H9 (cell line): Measurements from ENCODE around the gene AKIP1. TPM values are rescaled to one million over a fixed set of nuclear protein-coding genes. Genes with fewer than 3 reads are reported as not detected.

Experiments used
- DNase-seq: peaks from one replicate; pipeline ENCODE4 v3.0.0-alpha.2; 2017
- H2AFZ ChIP-seq: one replicate; pipeline ENCODE4 v1.6.1; 2013; ENCODE audit warnings: mild to moderate bottlenecking, low read length, control low read depth, moderate library complexity
- H2AK5ac ChIP-seq: 2 replicates; pipeline ENCODE4 v1.6.1; 2013; ENCODE audit warnings: low read length, control low read depth, mixed read lengths; ENCODE audit not compliant: insufficient read length
- H2BK120ac ChIP-seq: one replicate; pipeline ENCODE4 v1.6.1; 2013; ENCODE audit warnings: low read depth, mild to moderate bottlenecking, low read length, control low read depth, inconsistent platforms; ENCODE audit not compliant: poor library complexity, severe bottlenecking
- H2BK12ac ChIP-seq: 2 replicates; pipeline ENCODE4 v1.6.1; 2013; ENCODE audit warnings: low read length, control low read depth, mixed read lengths, low read depth; ENCODE audit not compliant: insufficient read length
- H2BK15ac ChIP-seq: 2 replicates; pipeline ENCODE4 v1.6.1; 2013; ENCODE audit warnings: low read depth, low read length, control low read depth
- H2BK20ac ChIP-seq: one replicate; pipeline ENCODE4 v1.6.1; 2013; ENCODE audit warnings: low read depth, mild to moderate bottlenecking, low read length, control low read depth, inconsistent platforms; ENCODE audit not compliant: poor library complexity, severe bottlenecking
- H2BK5ac ChIP-seq: 2 replicates; pipeline ENCODE4 v1.6.1; 2013; ENCODE audit warnings: low read length, control low read depth, mixed read lengths; ENCODE audit not compliant: insufficient read length
- H3K14ac ChIP-seq: 2 replicates; pipeline ENCODE4 v1.6.1; 2013; ENCODE audit warnings: low read length, control low read depth; ENCODE audit not compliant: insufficient read depth
- H3K18ac ChIP-seq: 2 replicates; pipeline ENCODE4 v1.6.1; 2013; ENCODE audit warnings: low read depth, mild to moderate bottlenecking, mixed read lengths, low read length, control low read depth; ENCODE audit not compliant: insufficient read length
- H3K23ac ChIP-seq: 2 replicates; pipeline ENCODE4 v1.6.1; 2013; ENCODE audit warnings: low read length, control low read depth, mixed read lengths, low read depth; ENCODE audit not compliant: insufficient read length
- H3K23me2 ChIP-seq: 2 replicates; pipeline ENCODE4 v1.6.1; 2013; ENCODE audit warnings: low read depth, mild to moderate bottlenecking, mixed read lengths, low read length, control low read depth; ENCODE audit not compliant: insufficient read length, poor library complexity, severe bottlenecking
- H3K27ac ChIP-seq: 2 replicates; pipeline ENCODE4 v1.5.1; 2013; ENCODE audit warnings: low read length, control low read depth, mixed read lengths, low read depth; ENCODE audit not compliant: insufficient read length
- H3K27me3 ChIP-seq: 2 replicates; pipeline ENCODE4 v1.6.1; 2013; ENCODE audit warnings: low read length, control low read depth, inconsistent platforms; ENCODE audit not compliant: insufficient read depth
- H3K4ac ChIP-seq: 2 replicates; pipeline ENCODE4 v1.6.1; 2013; ENCODE audit warnings: low read depth, mild to moderate bottlenecking, control low read depth, inconsistent platforms, low read length, moderate library complexity
- H3K4me1 ChIP-seq: 2 replicates; pipeline ENCODE4 v1.6.1; 2013; ENCODE audit warnings: low read length, control low read depth, inconsistent platforms; ENCODE audit not compliant: insufficient read depth
- H3K4me2 ChIP-seq: 2 replicates; pipeline ENCODE4 v1.6.1; 2013; ENCODE audit warnings: low read length, control low read depth, mixed read lengths; ENCODE audit not compliant: insufficient read length, insufficient read depth
- H3K56ac ChIP-seq: 2 replicates; pipeline ENCODE4 v1.6.1; 2013; ENCODE audit warnings: low read depth, mild to moderate bottlenecking, mixed read lengths, low read length, control low read depth; ENCODE audit not compliant: insufficient read length
- H3K79me1 ChIP-seq: 2 replicates; pipeline ENCODE4 v1.6.1; 2013; ENCODE audit warnings: low read depth, mild to moderate bottlenecking, moderate library complexity, low read length, control low read depth, inconsistent platforms; ENCODE audit not compliant: insufficient read depth, poor library complexity, severe bottlenecking
- H3K79me2 ChIP-seq: 2 replicates; pipeline ENCODE4 v1.6.1; 2013; ENCODE audit warnings: low read length, control low read depth, inconsistent platforms; ENCODE audit not compliant: insufficient read depth
- H3K9ac ChIP-seq: 2 replicates; pipeline ENCODE4 v1.6.1; 2013; ENCODE audit warnings: low read length, control low read depth, mixed read lengths; ENCODE audit not compliant: insufficient read length; ENCODE audit errors: extremely low read depth
- H3K9me3 ChIP-seq: one replicate; pipeline ENCODE4 v1.6.1; 2013; ENCODE audit warnings: low read depth, low read length, inconsistent platforms; ENCODE audit not compliant: control insufficient read depth
- H3T11ph ChIP-seq: one replicate; pipeline ENCODE4 v1.6.1; 2013; ENCODE audit warnings: mild to moderate bottlenecking, low read length, control low read depth, inconsistent platforms
- H4K20me1 ChIP-seq: one replicate; pipeline ENCODE4 v1.6.1; 2013; ENCODE audit not compliant: control insufficient read depth, insufficient read length, insufficient read depth
- H4K5ac ChIP-seq: 2 replicates; pipeline ENCODE4 v1.6.1; 2013; ENCODE audit warnings: low read depth, mild to moderate bottlenecking, mixed read lengths, low read length, control low read depth; ENCODE audit not compliant: insufficient read length
- H4K8ac ChIP-seq: replicated peaks from 2 replicates; pipeline ENCODE4 v1.6.1; 2013; ENCODE audit warnings: low read length, control low read depth, mixed read lengths, low read depth; ENCODE audit not compliant: insufficient read length
- H4K91ac ChIP-seq: 2 replicates; pipeline ENCODE4 v1.6.1; 2013; ENCODE audit warnings: low read depth, mild to moderate bottlenecking, moderate library complexity, mixed read lengths, low read length, control low read depth; ENCODE audit not compliant: insufficient read length
- H3K27ac Mint-ChIP-seq, 3 experiments: 2 replicates in 2 of 3; 3 replicates in 1 of 3; pipeline ENCODE4 v1.8.0; 2020 to 2021; ENCODE audit warnings: mixed read lengths in 3 of 3, mild to moderate bottlenecking in 1 of 3, moderate library complexity in 1 of 3
- H3K27me3 Mint-ChIP-seq: 2 replicates; pipeline ENCODE4 v1.8.0; 2021; ENCODE audit warnings: low read depth, mild to moderate bottlenecking, moderate library complexity, mixed read lengths
- H3K36me3 Mint-ChIP-seq, 3 experiments: 2 replicates in 2 of 3; 3 replicates in 1 of 3; pipeline ENCODE4 v1.8.0; 2020 to 2021; ENCODE audit warnings: low read depth in 3 of 3, mixed read lengths in 3 of 3; ENCODE audit not compliant: insufficient read depth in 1 of 3
- H3K4me1 Mint-ChIP-seq, 2 experiments: 2 replicates each; pipeline ENCODE4 v1.8.0; 2020; ENCODE audit warnings: mixed read lengths in 2 of 2
- H3K4me3 Mint-ChIP-seq, 2 experiments: 2 replicates in 1 of 2; 3 replicates in 1 of 2; pipeline ENCODE4 v1.8.0; 2020 to 2021; ENCODE audit warnings: mild to moderate bottlenecking in 2 of 2, mixed read lengths in 2 of 2, moderate library complexity in 1 of 2
- H3K9me3 Mint-ChIP-seq, 2 experiments: 2 replicates in 1 of 2; 3 replicates in 1 of 2; pipeline ENCODE4 v1.8.0; 2020; ENCODE audit warnings: mild to moderate bottlenecking in 2 of 2, mixed read lengths in 2 of 2, moderate library complexity in 1 of 2
- WGBS: extraction: QIAGEN DNeasy Blood & Tissue Kit; methylation state at CpG from one replicate; pipeline ENCODE4 v1.1.7; 2013; ENCODE audit warnings: missing lambda C conversion rate, low lambda C conversion rate, mixed read lengths; ENCODE audit not compliant: insufficient read length; ENCODE audit errors: extremely low coverage; 5-methylcytosine and 5-hydroxymethylcytosine counted together
- total RNA-seq: library from RNA; stranded (reverse); gene quantifications from 2 replicates; pipeline ENCODE4 v1.2.1, GENCODE V29; 2021
- TF ChIP-seq, protein P1 (sequence below): fragments of 200-600 bp; sonication (generic); conservative IDR thresholded peaks from 3 replicates; pipeline ENCODE4 v1.8.0; 2021; ENCODE audit warnings: antibody characterized with exemption, mild to moderate bottlenecking

AKIP1 gene
- total RNA-seq, 1 experiment from 2014 or later, result 21.0 TPM

DNA sequence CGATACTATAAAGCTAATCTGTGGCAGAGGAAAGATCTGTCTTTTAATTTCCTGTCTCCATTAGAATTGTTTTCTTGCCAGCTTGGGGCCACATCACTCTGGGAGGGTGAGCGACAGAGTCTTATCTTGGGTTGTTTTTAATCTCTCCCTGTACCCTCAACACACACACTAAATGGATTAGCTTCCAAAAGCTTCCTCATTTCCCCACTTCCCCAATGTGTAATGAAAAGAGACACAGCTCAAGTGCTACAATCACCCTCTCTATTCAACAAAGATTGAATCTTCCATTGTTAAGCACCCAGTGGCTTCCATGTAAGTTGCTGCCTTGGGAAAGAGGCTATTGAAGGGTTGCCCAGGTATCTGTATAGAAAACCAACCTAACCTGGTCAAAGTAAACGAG lies 37.9 kb downstream of the AKIP1 start:
- H2BK12ac ChIP-seq, result no peak overlapping the region
- no peak overlapping the region for H4K5ac ChIP-seq
- H3K23me2 ChIP-seq, result no peaks in the 10 kb centered on the region
- H3K56ac ChIP-seq, result no peak overlapping the region
- H2AFZ ChIP-seq, result no peak overlapping the region
- H3K4me1 ChIP-seq, result no peaks in the 10 kb centered on the region
- H3K27me3 ChIP-seq, result no peaks in the 10 kb centered on the region
- H2BK120ac ChIP-seq, result no peak overlapping the region
- Mint-ChIP-seq H3K4me3 (no peak overlapping the region), H3K27ac (peak overlapping the region in 1 of 3 experiments; percentile 24; a peak in 2 of 7 replicates), H3K27me3 (no peaks in the 10 kb centered on the region), H3K9me3 (no peaks in the 10 kb centered on the region; a peak in 2 of 5 replicates), H3K4me1 (peaks cover 6 to 7% of the 10 kb centered on the region in 2 experiments; a peak in 3 of 4 replicates), H3K36me3 (peaks cover 1 to 35% (median 2%) of the 10 kb centered on the region in 3 experiments; a peak in 6 of 7 replicates)
- no peak overlapping the region for H3T11ph ChIP-seq
- no peak overlapping the region for H3K18ac ChIP-seq
- DNase-seq, result no peak
- H3K23ac ChIP-seq, result no peak overlapping the region
- no CpG with 5 or more reads among the region's 3 CpGs for WGBS
- TF ChIP-seq, protein P1, sequence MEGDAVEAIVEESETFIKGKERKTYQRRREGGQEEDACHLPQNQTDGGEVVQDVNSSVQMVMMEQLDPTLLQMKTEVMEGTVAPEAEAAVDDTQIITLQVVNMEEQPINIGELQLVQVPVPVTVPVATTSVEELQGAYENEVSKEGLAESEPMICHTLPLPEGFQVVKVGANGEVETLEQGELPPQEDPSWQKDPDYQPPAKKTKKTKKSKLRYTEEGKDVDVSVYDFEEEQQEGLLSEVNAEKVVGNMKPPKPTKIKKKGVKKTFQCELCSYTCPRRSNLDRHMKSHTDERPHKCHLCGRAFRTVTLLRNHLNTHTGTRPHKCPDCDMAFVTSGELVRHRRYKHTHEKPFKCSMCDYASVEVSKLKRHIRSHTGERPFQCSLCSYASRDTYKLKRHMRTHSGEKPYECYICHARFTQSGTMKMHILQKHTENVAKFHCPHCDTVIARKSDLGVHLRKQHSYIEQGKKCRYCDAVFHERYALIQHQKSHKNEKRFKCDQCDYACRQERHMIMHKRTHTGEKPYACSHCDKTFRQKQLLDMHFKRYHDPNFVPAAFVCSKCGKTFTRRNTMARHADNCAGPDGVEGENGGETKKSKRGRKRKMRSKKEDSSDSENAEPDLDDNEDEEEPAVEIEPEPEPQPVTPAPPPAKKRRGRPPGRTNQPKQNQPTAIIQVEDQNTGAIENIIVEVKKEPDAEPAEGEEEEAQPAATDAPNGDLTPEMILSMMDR, result no peak
- no peak overlapping the region for H2BK15ac ChIP-seq
- no peak overlapping the region for H2BK20ac ChIP-seq
- no peak overlapping the region for H3K9ac ChIP-seq
- H2AK5ac ChIP-seq, result no peak overlapping the region
- no peak overlapping the region for H4K8ac ChIP-seq
- H3K79me2 ChIP-seq, result no peaks in the 10 kb centered on the region
- H3K14ac ChIP-seq, result no peak overlapping the region
- H3K9me3 ChIP-seq, result no peaks in the 10 kb centered on the region
- no peak overlapping the region for H3K4me2 ChIP-seq
- no peak overlapping the region for H3K27ac ChIP-seq
- no peak overlapping the region for H4K91ac ChIP-seq
- H2BK5ac ChIP-seq, result no peak overlapping the region
- H3K4ac ChIP-seq, result no peak overlapping the region
- peaks cover 3% of the 10 kb centered on the region for H4K20me1 ChIP-seq
- H3K79me1 ChIP-seq, result no peaks in the 10 kb centered on the region
